PFSK-1 (cell line): ENCODE data around the gene FAM229A.

Experiments used
- POLR2AphosphoS5 ChIP-seq: IDR thresholded peaks from 2 replicates; pipeline ENCODE4 v1.6.1; 2012; ENCODE audit warnings: low read depth, mild to moderate bottlenecking, control low read depth, low read length, moderate library complexity
- TAF1 ChIP-seq: IDR thresholded peaks from 2 replicates; pipeline ENCODE4 v1.6.1; 2012; ENCODE audit warnings: low read length, control low read depth, borderline replicate concordance; ENCODE audit not compliant: insufficient read depth

- TF ChIP-seq TAF1, result no peak
- TF ChIP-seq POLR2AphosphoS5, result no peak
Observed at GRCh38 chr1:32388641-32389040, 26.4 kb upstream of the FAM229A start.
